Endothelial cell of hepatic sinusoid (primary cell): ENCODE measurements around the gene LPAR3.

Experiments used
- in situ Hi-C: cut with HindIII; loops from 2 replicates; pipeline ENCODE4 v1.10.0; 2017; ENCODE audit warnings: low sequenced_read_pairs

LPAR3 gene

GRCh38 chr1:84833194-84833593 lies 59.8 kb downstream of the LPAR3 start:
- in situ Hi-C loops: no loop called here

- in situ Hi-C loops: no loop called here
These were observed 62.9 kb downstream of the LPAR3 start for GRCh38 chr1:84830136-84830535.

GRCh38 chr1:84827976-84828375 lies 65.0 kb downstream of the LPAR3 start:
- in situ Hi-C loops: no loop called here

GRCh38 chr1:84827555-84827954 lies 65.5 kb downstream of the LPAR3 start:
- in situ Hi-C loops: no loop called here

- in situ Hi-C loops: no loop called here
These were observed 67.8 kb downstream of the LPAR3 start for GRCh38 chr1:84825161-84825560.

- in situ Hi-C loops: no loop called here
These were observed 69.0 kb downstream of the LPAR3 start for GRCh38 chr1:84823991-84824390.

- in situ Hi-C loops: no loop called here
These were observed 69.5 kb downstream of the LPAR3 start for GRCh38 chr1:84823511-84823910.

- in situ Hi-C loops: no loop called here
These were observed 82.7 kb downstream of the LPAR3 start for GRCh38 chr1:84810343-84810742.

- in situ Hi-C loops: loop anchor here (10.0 kb wide), 1 partner anchor 426 kb away; no protein-coding TSS in a partner anchor
These were observed 84.0 kb downstream of the LPAR3 start for GRCh38 chr1:84809023-84809422.

- in situ Hi-C loops: loop anchor here (10.0 kb wide), 1 partner anchor 431 kb away; no protein-coding TSS in a partner anchor
These were observed 89.4 kb downstream of the LPAR3 start for GRCh38 chr1:84803604-84804003.

- in situ Hi-C loops: loop anchor here (10.0 kb wide), 1 partner anchor 432 kb away; no protein-coding TSS in a partner anchor
These were observed 90.3 kb downstream of the LPAR3 start for GRCh38 chr1:84802567-84803232.

GRCh38 chr1:84800090-84801073 lies 92.6 kb downstream of the LPAR3 start:
- in situ Hi-C loops: loop anchor here (10.0 kb wide), 1 partner anchor 434 kb away; no protein-coding TSS in a partner anchor

GRCh38 chr1:84797603-84798002 lies 95.4 kb downstream of the LPAR3 start:
- in situ Hi-C loops: no loop called here

GRCh38 chr1:84795966-84796600 lies 96.9 kb downstream of the LPAR3 start:
- in situ Hi-C loops: no loop called here

- in situ Hi-C loops: no loop called here
These were observed 97.8 kb downstream of the LPAR3 start for GRCh38 chr1:84795213-84795612.

GRCh38 chr1:84792421-84792820 lies 100.6 kb downstream of the LPAR3 start:
- in situ Hi-C loops: no loop called here

GRCh38 chr1:84789014-84789413 lies 104.0 kb downstream of the LPAR3 start:
- in situ Hi-C loops: no loop called here

GRCh38 chr1:84785271-84786036 lies 107.6 kb downstream of the LPAR3 start:
- in situ Hi-C loops: no loop called here

- in situ Hi-C loops: no loop called here
These were observed 110.1 kb downstream of the LPAR3 start for GRCh38 chr1:84782881-84783280.

GRCh38 chr1:84781946-84782771 lies 110.8 kb downstream of the LPAR3 start:
- in situ Hi-C loops: no loop called here
